RWPE2 (cell line): ENCODE data around the gene ZMIZ1.

ENCODE experiments used
- ATAC-seq: fragments of 200-7000 bp; cut with Tn5 transposase; 3 replicates; pipeline ENCODE4 v1.9.1; 2021; ENCODE audit warnings: low read depth
- DNase-seq: peaks from one replicate; pipeline ENCODE4 v3.0.0-alpha.2; 2020; ENCODE audit warnings: low spot score
- H3K27ac ChIP-seq: fragments of 450-650 bp; 2 replicates; pipeline ENCODE4 v1.5.1; 2017; ENCODE audit warnings: mild to moderate bottlenecking; ENCODE audit not compliant: poor library complexity, severe bottlenecking
- H3K27me3 ChIP-seq: fragments of 250-450 bp; sonication (Bioruptor Pico); 2 replicates; pipeline ENCODE4 v1.5.1; 2021; ENCODE audit warnings: mild to moderate bottlenecking, moderate library complexity; ENCODE audit not compliant: insufficient read depth, poor library complexity, severe bottlenecking
- H3K36me3 ChIP-seq: fragments of 250-450 bp; sonication (Bioruptor Pico); 2 replicates; pipeline ENCODE4 v1.5.1; 2020; ENCODE audit warnings: low read depth, mild to moderate bottlenecking, moderate library complexity
- H3K4me1 ChIP-seq: fragments of 250-450 bp; sonication (Bioruptor Pico); 2 replicates; pipeline ENCODE4 v1.5.1; 2021; ENCODE audit warnings: mild to moderate bottlenecking, moderate library complexity; ENCODE audit not compliant: insufficient read depth, poor library complexity, severe bottlenecking
- H3K4me3 ChIP-seq: fragments of 250-450 bp; sonication (Bioruptor Pico); 2 replicates; pipeline ENCODE4 v1.5.1; 2021; ENCODE audit warnings: mild to moderate bottlenecking, moderate library complexity; ENCODE audit not compliant: severe bottlenecking
- H3K9me3 ChIP-seq: fragments of 250-450 bp; sonication (Bioruptor Pico); 2 replicates; pipeline ENCODE4 v1.5.1; 2021; ENCODE audit warnings: mild to moderate bottlenecking, moderate library complexity; ENCODE audit not compliant: severe bottlenecking
- CTCF ChIP-seq: fragments of 450-650 bp; IDR thresholded peaks from one replicate; pipeline ENCODE4 v1.5.1; 2017; ENCODE audit warnings: mild to moderate bottlenecking, moderate library complexity; ENCODE audit not compliant: poor library complexity, severe bottlenecking

The ZMIZ1 gene

GRCh38 chr10:79224992-79225391 lies 156.2 kb downstream of the ZMIZ1 start:
- ATAC-seq: no peak
- Histone ChIP-seq H3K4me1 (peaks cover 12% of the 10 kb centered on the region), H3K4me3 (no peak overlapping the region), H3K27me3 (no peaks in the 10 kb centered on the region), H3K9me3 (no peaks in the 10 kb centered on the region), H3K27ac (no peak overlapping the region), H3K36me3 (no peaks in the 10 kb centered on the region; the same call in 1 of the 2 replicates)
- DNase-seq: no peak
- no peak for TF ChIP-seq CTCF

GRCh38 chr10:79226391-79227245 lies 157.9 kb downstream of the ZMIZ1 start:
- no peak for TF ChIP-seq CTCF
- H3K36me3 ChIP-seq: no peaks in the 10 kb centered on the region; the same call in 1 of the 2 replicates
- H3K27ac ChIP-seq: no peak overlapping the region
- ATAC-seq (no peak), DNase-seq (no peak)
- H3K9me3 ChIP-seq: no peaks in the 10 kb centered on the region
- peaks cover 12% of the 10 kb centered on the region for H3K4me1 ChIP-seq
- H3K4me3 ChIP-seq: no peak overlapping the region
- no peaks in the 10 kb centered on the region for H3K27me3 ChIP-seq

GRCh38 chr10:79229071-79229541 lies 160.3 kb downstream of the ZMIZ1 start:
- Histone ChIP-seq H3K27me3 (no peaks in the 10 kb centered on the region), H3K27ac (peak overlapping the region; percentile 36), H3K36me3 (no peaks in the 10 kb centered on the region; the same call in 1 of the 2 replicates), H3K9me3 (no peaks in the 10 kb centered on the region), H3K4me1 (peaks cover 16% of the 10 kb centered on the region), H3K4me3 (no peak overlapping the region)
- no peak for DNase-seq
- TF ChIP-seq CTCF: no peak
- peak; percentile 47 for ATAC-seq

- DNase-seq (no peak), ATAC-seq (no peak)
- Histone ChIP-seq H3K4me1 (peaks cover 23% of the 10 kb centered on the region), H3K27me3 (no peaks in the 10 kb centered on the region), H3K36me3 (no peaks in the 10 kb centered on the region), H3K4me3 (no peak overlapping the region), H3K9me3 (no peaks in the 10 kb centered on the region), H3K27ac (peak overlapping the region; percentile 36)
- no peak for TF ChIP-seq CTCF
These were observed 161.1 kb downstream of the ZMIZ1 start for GRCh38 chr10:79229830-79230327.
